ENCODE data around the gene NEK7. TPM values are rescaled to one million over a fixed set of nuclear protein-coding genes. Genes with fewer than 3 reads are reported as not detected.

Gene NEK7
- total and polyA plus RNA-seq, 2 of the 4 experiments (the other 2 are of a cell fraction): 89.0 to 467 TPM

DNA sequence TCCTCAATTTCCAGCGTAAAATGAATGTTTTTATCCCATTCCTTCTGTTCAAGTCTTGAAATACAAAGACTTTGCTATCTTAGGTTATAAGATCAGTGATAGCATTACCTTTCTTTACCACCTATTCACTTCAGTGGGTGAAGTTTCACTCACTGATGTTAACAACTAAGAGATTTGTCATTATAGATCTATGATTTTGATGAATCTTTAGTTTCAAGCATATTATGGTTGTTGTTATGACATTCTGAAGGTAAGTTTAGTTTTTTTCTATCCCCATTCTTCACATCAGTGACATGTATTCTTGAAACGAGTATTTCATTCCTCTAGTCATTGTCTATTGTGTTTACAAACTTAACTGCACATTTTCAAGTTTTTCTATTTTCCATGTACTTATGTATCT is 201.1 kb downstream of the NEK7 start:
- H3K56ac ChIP-seq (ENCODE audit: extremely low read depth, insufficient read depth, low read length): no peak overlapping the region
- WGBS, 2 experiments (ENCODE audit: extremely low coverage in 2 of 2, insufficient read length in 1 of 2): no CpG with 5 or more reads among the region's 2 CpGs
- intact Hi-C loops (cut with micrococcal nuclease) (loop anchor here (10.0 kb wide), 1 partner anchor 273 kb away; no protein-coding TSS in a partner anchor), dilution Hi-C loops (cut with HindIII; ENCODE audit: low sequenced_read_pairs, unreplicated experiment) (no loop called here), in situ Hi-C loops (cut with MboI; ENCODE audit: low sequenced_read_pairs) (no loop called here)
- no peak overlapping the region for H3K9ac ChIP-seq (ENCODE audit: low read depth, low read length)
- ChIA-PET CTCF (interaction anchor here (0.6 to 1.2 kb wide), 3 partner anchors 9 to 17 kb away, joined by 3 read pairs; no protein-coding TSS in a partner anchor), POLR2A (ENCODE audit: unreplicated experiment) (no interaction called here)
- ATAC-seq (ENCODE audit: low read depth): no peak
- no peak overlapping the region for H2BK5ac ChIP-seq (ENCODE audit: low read depth, low read length, poor library complexity, severe bottlenecking)
- H3K4ac ChIP-seq (ENCODE audit: low read depth, low read length): no peak overlapping the region
- no peak overlapping the region for H3K4me3 ChIP-seq (ENCODE audit: insufficient read depth, low read depth, low read length)
- no peak overlapping the region for H3K14ac ChIP-seq (replicated peaks; ENCODE audit: low read depth, low read length)
- no peak overlapping the region for H2AK9ac ChIP-seq (replicated peaks; ENCODE audit: low read depth, low read length, poor library complexity)
- TF ChIP-seq CEBPB (IDR thresholded peaks at IDR 0.05; ENCODE audit: low read depth, low read length): no peak
- no peak for TF ChIP-seq BHLHE40 (IDR thresholded peaks at IDR 0.05; ENCODE audit: low read depth, low read length)
- no peak for TF ChIP-seq POLR2A (IDR thresholded peaks at IDR 0.05; ENCODE audit: low read depth, low read length)
- TF ChIP-seq, protein P1, sequence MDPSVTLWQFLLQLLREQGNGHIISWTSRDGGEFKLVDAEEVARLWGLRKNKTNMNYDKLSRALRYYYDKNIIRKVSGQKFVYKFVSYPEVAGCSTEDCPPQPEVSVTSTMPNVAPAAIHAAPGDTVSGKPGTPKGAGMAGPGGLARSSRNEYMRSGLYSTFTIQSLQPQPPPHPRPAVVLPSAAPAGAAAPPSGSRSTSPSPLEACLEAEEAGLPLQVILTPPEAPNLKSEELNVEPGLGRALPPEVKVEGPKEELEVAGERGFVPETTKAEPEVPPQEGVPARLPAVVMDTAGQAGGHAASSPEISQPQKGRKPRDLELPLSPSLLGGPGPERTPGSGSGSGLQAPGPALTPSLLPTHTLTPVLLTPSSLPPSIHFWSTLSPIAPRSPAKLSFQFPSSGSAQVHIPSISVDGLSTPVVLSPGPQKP (IDR thresholded peaks at IDR 0.05; ENCODE audit: borderline replicate concordance, low read depth, low read length): no peak
- TF ChIP-seq MXI1 (IDR thresholded peaks at IDR 0.05; ENCODE audit: borderline replicate concordance, low read depth, low read length): no peak
- TF ChIP-seq FOS (IDR thresholded peaks at IDR 0.05; ENCODE audit: low read depth, low read length): no peak
- TF ChIP-seq RFX5 (IDR thresholded peaks at IDR 0.05; ENCODE audit: low read depth, low read length): no peak
- no peaks in the 10 kb centered on the region for H3K4me1 ChIP-seq (ENCODE audit: control insufficient read depth, insufficient read depth, low read length)
- H2BK15ac ChIP-seq (ENCODE audit: low read depth, low read length): no peak overlapping the region
- H4K91ac ChIP-seq (ENCODE audit: insufficient read depth, low read depth, low read length): no peak overlapping the region
- DNase-seq: no peak
- H3K27ac ChIP-seq (ENCODE audit: insufficient read depth, low read length): no peak overlapping the region
- no peaks in the 10 kb centered on the region for H3K9me1 ChIP-seq (ENCODE audit: insufficient read depth, low read length)
- H2AK5ac ChIP-seq (ENCODE audit: low read depth, low read length): no peak overlapping the region
- H3K18ac ChIP-seq (ENCODE audit: low read depth, low read length): no peak overlapping the region
- H3K79me1 ChIP-seq (ENCODE audit: low read depth in 1 of 2, low read length in 2 of 2): no peaks in the 10 kb centered on the region
- H3K27me3 ChIP-seq (ENCODE audit: control insufficient read depth, insufficient read depth, low read length): no peaks in the 10 kb centered on the region
- H2BK120ac ChIP-seq (ENCODE audit: low read depth, low read length): no peak overlapping the region
- H4K20me1 ChIP-seq (ENCODE audit: insufficient read depth, low read length): no peaks in the 10 kb centered on the region
- H4K8ac ChIP-seq (ENCODE audit: low read depth in 2 of 2, low read length in 2 of 2): no peak overlapping the region
- BruUV-seq (replicated peaks): no TSS peak
- H3K9me3 ChIP-seq (ENCODE audit: control insufficient read depth, insufficient read depth, low read length): no peaks in the 10 kb centered on the region
- H2BK20ac ChIP-seq (ENCODE audit: low read depth, low read length): no peak overlapping the region
- H3K36me3 ChIP-seq (ENCODE audit: control insufficient read depth, insufficient read depth, low read length): no peaks in the 10 kb centered on the region
- no peak overlapping the region for H2AFZ ChIP-seq (replicated peaks; ENCODE audit: low read length, poor library complexity)
- H3K4me2 ChIP-seq (ENCODE audit: low read depth, low read length): no peak overlapping the region
- no peak overlapping the region for H4K5ac ChIP-seq (ENCODE audit: low read depth, low read length)
- no peak overlapping the region for H3K23ac ChIP-seq (ENCODE audit: low read depth, low read length)
